Fibroblast of the aortic adventitia (primary cell): ENCODE results near the gene BCL2A1. TPM values are rescaled to one million over a fixed set of nuclear protein-coding genes. Genes with fewer than 3 reads are reported as not detected.

ENCODE experiments used
- DNase-seq: peaks from one replicate; pipeline ENCODE4 v3.0.0-alpha.2; 2010; ENCODE audit warnings: low read depth
- H3K4me3 ChIP-seq: 2 replicates; pipeline ENCODE4 v1.5.1; 2011; ENCODE audit warnings: low read depth, mild to moderate bottlenecking, control low read depth, low read length, moderate library complexity
- CTCF ChIP-seq: IDR thresholded peaks from 2 replicates; pipeline ENCODE4 v1.5.1; 2011; ENCODE audit warnings: mild to moderate bottlenecking, low read length, control low read depth, inconsistent platforms; ENCODE audit not compliant: insufficient read depth
- total RNA-seq: library from RNA; depleted of rRNA; stranded (reverse); fragments of >200 nt; gene quantifications from 2 replicates; pipeline ENCODE4 v1.2.3, GENCODE V29; 2012; ENCODE audit warnings: low replicate concordance

BCL2A1 gene
- total RNA-seq, 1 donor: 0.81 TPM

DNA sequence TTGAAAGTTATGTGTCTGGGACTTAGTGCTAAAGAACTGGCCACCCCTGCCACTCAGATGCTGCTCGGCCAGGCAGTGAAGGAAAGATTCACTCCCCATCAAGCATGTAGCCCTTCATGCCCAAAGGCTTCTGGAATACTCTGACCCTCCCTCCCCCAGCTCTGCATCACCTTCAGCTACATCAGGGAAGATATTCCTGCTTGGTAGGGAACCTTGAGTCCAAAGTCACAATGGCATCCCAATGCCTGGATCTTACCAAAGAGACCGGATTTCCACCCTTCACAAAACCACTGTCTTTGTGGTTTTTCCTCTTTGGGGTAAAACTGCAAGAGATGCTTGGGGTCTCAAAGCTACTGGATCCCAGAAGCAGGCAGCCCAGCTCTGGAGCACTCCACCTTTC, 18.2 kb upstream of the BCL2A1 start:
- DNase-seq: no peak
- H3K4me3 ChIP-seq: no peak overlapping the region
- no peak for TF ChIP-seq CTCF

GRCh38 chr15:79988448-79989117, 17.6 kb upstream of the BCL2A1 start:
- TF ChIP-seq CTCF: no peak
- no peak overlapping the region for H3K4me3 ChIP-seq
- DNase-seq: no peak

GRCh38 chr15:79987969-79988368, 17.0 kb upstream of the BCL2A1 start:
- no peak overlapping the region for H3K4me3 ChIP-seq
- no peak for TF ChIP-seq CTCF
- DNase-seq: no peak

DNA sequence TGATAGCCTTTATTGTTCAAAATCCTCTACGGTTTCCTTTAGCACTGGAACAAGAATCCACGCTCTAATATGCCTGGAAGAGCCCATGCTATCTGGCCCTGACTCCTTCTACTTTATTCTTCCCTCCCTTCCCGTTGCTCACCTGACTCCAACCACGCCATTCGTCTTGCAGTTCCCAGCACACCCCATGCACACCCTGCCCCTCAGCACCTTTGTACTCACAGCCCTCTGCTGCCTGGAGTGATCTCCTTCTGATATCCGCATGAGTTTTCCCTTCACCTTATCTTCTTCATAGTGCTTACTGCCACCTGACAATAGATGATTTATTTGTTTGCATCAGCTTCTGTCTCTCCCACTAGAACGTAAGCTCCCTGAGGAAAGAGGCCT, 16.6 kb upstream of the BCL2A1 start:
- DNase-seq: no peak
- H3K4me3 ChIP-seq: no peak overlapping the region
- no peak for TF ChIP-seq CTCF

GRCh38 chr15:79981831-79982455, 10.9 kb upstream of the BCL2A1 start:
- DNase-seq: no peak
- no peak for TF ChIP-seq CTCF
- no peak overlapping the region for H3K4me3 ChIP-seq

DNA sequence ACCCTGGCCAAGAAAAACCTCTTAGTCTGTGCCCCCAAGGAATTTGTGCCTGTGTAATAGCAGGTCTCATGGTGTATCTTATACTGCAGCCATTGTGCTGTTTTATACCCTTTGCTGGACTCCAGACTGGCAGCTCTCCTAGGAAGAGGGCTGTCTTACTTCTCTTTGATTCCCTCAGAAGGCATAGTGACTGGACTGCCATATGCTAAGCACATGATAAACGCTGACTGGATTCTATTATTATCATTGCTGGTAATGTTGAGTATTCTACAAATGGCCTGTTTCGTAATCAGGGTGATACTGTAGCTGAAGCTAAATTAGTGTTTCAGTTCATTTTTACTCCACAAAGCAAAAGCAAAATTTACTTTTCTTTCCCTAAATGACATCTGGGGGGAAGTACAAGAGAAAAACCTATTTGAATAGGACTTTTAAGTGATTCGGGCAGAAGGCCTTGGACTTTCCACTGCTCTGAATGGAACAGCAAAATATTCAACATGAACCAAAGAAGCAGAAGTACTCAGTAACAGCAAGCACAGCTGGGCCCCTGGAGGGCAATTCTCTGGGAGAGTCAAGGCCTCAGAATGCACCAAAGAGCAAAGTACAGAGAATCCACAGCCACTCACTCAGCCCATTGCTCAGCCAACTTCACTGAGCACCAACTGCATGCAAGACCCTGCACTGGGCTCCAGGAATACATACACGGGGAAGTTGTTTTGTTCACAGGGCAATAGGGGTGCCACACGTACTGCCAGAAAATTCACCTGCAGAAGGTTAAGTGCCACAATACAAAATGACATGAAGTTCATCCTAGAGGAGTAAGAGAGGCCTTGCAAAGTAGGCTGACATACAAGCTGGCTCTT, 7.9 kb upstream of the BCL2A1 start:
- H3K4me3 ChIP-seq: no peak overlapping the region
- no peak for TF ChIP-seq CTCF
- peak; percentile 85 for DNase-seq
